Measurements from ENCODE around the gene SAV1. TPM values are rescaled to one million over a fixed set of nuclear protein-coding genes. Genes with fewer than 3 reads are reported as not detected.

Gene SAV1
- total and polyA plus RNA-seq, 2 experiments from 2014 or later = 17.4 to 19.0 TPM

GRCh38 chr14:50711043-50711442, 42.9 kb upstream of the SAV1 start:
- H3K4me3 ChIP-seq = no peak overlapping the region
- H3K9me2 ChIP-seq (replicated peaks; ENCODE audit: insufficient read depth) = no peaks in the 10 kb centered on the region
- H4K20me1 ChIP-seq (ENCODE audit: insufficient read depth, poor library complexity, severe bottlenecking) = no peaks in the 10 kb centered on the region
- no peaks in the 10 kb centered on the region for H3K9me3 ChIP-seq (ENCODE audit: low read depth)
- 98% methylated on average over 3 of the region's 3 CpGs for WGBS (ENCODE audit: low lambda C conversion rate, missing lambda C conversion rate)
- H3K4me2 ChIP-seq = no peak overlapping the region
- H3K4me1 ChIP-seq (ENCODE audit: insufficient read depth) = no peaks in the 10 kb centered on the region
- TF ChIP-seq EZH2phosphoT487 (IDR thresholded peaks at IDR 0.05; ENCODE audit: low read depth, severe bottlenecking, unreplicated experiment) (no peak), CTCF (IDR thresholded peaks at IDR 0.05; ENCODE audit: poor library complexity) (no peak), EZH2 (IDR thresholded peaks at IDR 0.05; ENCODE audit: borderline replicate concordance) (no peak)
- H3K27me3 ChIP-seq = no peaks in the 10 kb centered on the region
- DNase-seq (ENCODE audit: low spot score) = no peak
- H2AFZ ChIP-seq = no peak overlapping the region
- no peaks in the 10 kb centered on the region for H3K36me3 ChIP-seq (replicated peaks; ENCODE audit: insufficient read depth, low read depth)
- no peaks in the 10 kb centered on the region for H3K79me2 ChIP-seq
- no peak overlapping the region for H3K27ac ChIP-seq

- no peak overlapping the region for H2AFZ ChIP-seq
- H3K36me3 ChIP-seq (replicated peaks; ENCODE audit: insufficient read depth, low read depth) = no peaks in the 10 kb centered on the region
- WGBS (ENCODE audit: low lambda C conversion rate, missing lambda C conversion rate) = 96% methylated on average over 22 of the region's 22 CpGs
- no peaks in the 10 kb centered on the region for H3K27me3 ChIP-seq
- TF ChIP-seq EZH2phosphoT487 (IDR thresholded peaks at IDR 0.05; ENCODE audit: low read depth, severe bottlenecking, unreplicated experiment) (no peak), EZH2 (IDR thresholded peaks at IDR 0.05; ENCODE audit: borderline replicate concordance) (no peak), CTCF (IDR thresholded peaks at IDR 0.05; ENCODE audit: poor library complexity) (no peak)
- no peaks in the 10 kb centered on the region for H3K79me2 ChIP-seq
- H4K20me1 ChIP-seq (ENCODE audit: insufficient read depth, poor library complexity, severe bottlenecking) = no peaks in the 10 kb centered on the region
- H3K4me1 ChIP-seq (ENCODE audit: insufficient read depth) = no peaks in the 10 kb centered on the region
- H3K9me2 ChIP-seq (replicated peaks; ENCODE audit: insufficient read depth) = no peaks in the 10 kb centered on the region
- no peak overlapping the region for H3K4me2 ChIP-seq
- H3K9me3 ChIP-seq (ENCODE audit: low read depth) = no peaks in the 10 kb centered on the region
- no peak overlapping the region for H3K27ac ChIP-seq
- no peak overlapping the region for H3K4me3 ChIP-seq
- no peak for DNase-seq (ENCODE audit: low spot score)
Observed at GRCh38 chr14:50705026-50705593, 37.0 kb upstream of the SAV1 start.

GRCh38 chr14:50704454-50705010, 36.4 kb upstream of the SAV1 start:
- H3K4me2 ChIP-seq = no peak overlapping the region
- TF ChIP-seq EZH2phosphoT487 (IDR thresholded peaks at IDR 0.05; ENCODE audit: low read depth, severe bottlenecking, unreplicated experiment) = no peak
- no peak for TF ChIP-seq CTCF (IDR thresholded peaks at IDR 0.05; ENCODE audit: poor library complexity)
- TF ChIP-seq EZH2 (IDR thresholded peaks at IDR 0.05; ENCODE audit: borderline replicate concordance) = no peak
- H3K27me3 ChIP-seq = no peaks in the 10 kb centered on the region
- H3K9me2 ChIP-seq (replicated peaks; ENCODE audit: insufficient read depth) = no peaks in the 10 kb centered on the region
- no peaks in the 10 kb centered on the region for H3K9me3 ChIP-seq (ENCODE audit: low read depth)
- no peaks in the 10 kb centered on the region for H3K36me3 ChIP-seq (replicated peaks; ENCODE audit: insufficient read depth, low read depth)
- no peaks in the 10 kb centered on the region for H3K79me2 ChIP-seq
- H3K27ac ChIP-seq = no peak overlapping the region
- no peak overlapping the region for H3K4me3 ChIP-seq
- no peak for DNase-seq (ENCODE audit: low spot score)
- H4K20me1 ChIP-seq (ENCODE audit: insufficient read depth, poor library complexity, severe bottlenecking) = no peaks in the 10 kb centered on the region
- no peak overlapping the region for H2AFZ ChIP-seq
- no peaks in the 10 kb centered on the region for H3K4me1 ChIP-seq (ENCODE audit: insufficient read depth)
- WGBS (ENCODE audit: low lambda C conversion rate, missing lambda C conversion rate) = 96% methylated on average over 26 of the region's 26 CpGs

Measured in hepatocyte (in vitro differentiated cells).